NCI-H1436 treated with DMSO at 0.1 percent for 48 hours (cell line): ENCODE results near the gene MAP7D2.

Experiments
- DNase-seq: peaks from one replicate; lab custom pipeline; 2025; lab: John Stamatoyannopoulos, UW

The MAP7D2 gene

DNA sequence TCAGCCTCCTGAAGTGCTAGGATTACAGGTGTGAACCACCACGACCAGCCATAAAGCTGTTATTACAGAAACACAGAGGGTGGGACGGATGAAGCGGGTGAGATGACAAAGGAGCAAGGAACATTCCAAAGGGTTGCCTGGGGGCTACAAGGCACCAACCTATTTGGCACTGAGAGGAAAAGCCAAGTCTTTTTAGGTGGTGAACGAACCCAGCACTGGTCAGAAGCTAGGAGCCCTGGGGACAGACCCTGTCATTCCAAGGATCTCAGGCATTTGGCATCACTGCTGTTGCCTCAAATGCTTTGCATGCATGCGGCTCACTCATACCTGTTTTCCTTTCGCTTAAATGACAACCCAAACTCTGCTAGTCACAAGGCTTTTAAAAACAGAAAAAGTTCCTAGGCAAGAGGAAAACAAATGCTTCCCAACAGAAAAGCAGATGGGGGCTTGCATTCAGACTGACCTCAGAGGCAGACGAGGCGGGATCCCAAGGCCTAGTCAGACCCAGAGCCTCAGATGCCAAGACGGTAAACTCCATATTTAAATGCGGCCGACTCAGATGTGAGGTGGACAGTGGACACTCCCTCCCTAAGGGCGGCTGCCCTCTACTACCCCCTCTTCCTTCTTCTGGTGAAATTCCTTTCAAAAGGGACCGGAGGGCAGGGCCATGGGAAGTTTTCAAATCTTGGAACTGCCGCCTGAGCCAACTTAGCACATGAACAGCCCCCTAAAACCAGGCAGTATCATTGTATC lies 4.5 kb downstream of the MAP7D2 start:
- no peak for DNase-seq

DNA sequence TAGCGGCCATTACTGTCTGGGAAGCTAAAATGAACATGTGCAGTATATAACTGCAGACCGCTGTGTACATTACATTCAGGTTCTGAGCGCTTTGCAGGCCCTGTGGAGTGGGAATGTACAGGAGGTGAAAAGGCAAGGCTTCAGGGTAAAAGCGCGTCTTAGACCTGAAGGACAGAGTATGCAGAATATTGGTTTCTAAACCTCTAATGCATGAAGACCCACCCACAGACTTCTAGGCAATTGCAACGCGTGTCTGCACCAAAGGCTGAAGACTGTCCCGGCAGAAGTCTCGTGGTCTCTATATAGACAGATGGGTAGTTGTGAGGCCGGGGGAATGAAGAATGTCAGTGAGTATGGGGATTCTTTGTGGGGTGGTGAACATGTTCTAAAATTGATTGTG lies 5.4 kb downstream of the MAP7D2 start:
- DNase-seq, result no peak

DNA sequence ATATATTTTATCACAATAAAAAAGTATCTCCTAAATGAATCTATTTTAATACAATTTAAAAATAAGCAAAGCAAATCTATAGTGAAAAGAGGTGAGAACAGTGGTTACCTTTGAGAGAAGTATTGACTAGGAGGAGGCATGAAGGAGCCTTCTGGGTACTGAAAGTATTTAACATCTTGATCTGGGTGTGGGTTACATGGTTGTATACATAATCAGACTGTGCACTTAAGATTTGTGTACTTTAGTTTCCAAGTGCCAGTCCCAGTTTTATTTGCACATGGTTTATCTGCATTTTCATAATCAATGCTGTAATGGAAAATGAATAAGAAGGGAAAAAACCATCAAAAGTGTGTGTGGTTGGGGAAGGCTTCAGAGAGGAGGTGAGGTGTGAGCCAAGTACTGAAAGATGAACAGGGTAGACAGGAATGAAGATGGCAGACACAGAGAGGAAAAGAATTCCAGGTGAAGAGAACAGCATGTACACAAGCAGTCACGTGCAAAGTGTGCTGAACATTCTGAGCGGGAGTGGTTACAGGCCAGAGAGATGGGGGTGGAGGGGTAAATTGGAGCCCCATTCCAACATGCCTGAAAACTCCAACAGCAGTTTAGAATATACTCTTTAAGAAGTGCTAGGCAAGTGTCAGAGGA lies 14.6 kb downstream of the MAP7D2 start:
- no peak for DNase-seq

DNA sequence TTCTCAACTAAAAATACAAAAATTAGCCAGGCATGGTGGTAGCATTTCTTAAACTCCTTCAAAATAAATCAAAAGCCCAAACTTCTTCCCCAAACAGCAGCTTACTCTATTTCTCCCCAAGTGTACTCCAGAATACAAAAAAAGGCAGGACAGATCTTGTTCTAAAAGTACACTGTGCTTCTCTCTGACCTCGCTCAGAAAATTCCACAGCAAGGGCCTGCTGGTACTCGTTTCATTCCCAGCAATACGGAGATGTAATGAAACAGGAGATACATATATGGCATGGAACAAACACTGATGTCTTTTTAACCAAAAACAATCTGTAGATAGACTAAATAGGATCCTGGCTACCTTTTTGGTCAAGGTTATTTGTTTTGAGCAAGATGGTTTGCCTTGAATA lies 25.2 kb downstream of the MAP7D2 start:
- DNase-seq, result no peak

DNA sequence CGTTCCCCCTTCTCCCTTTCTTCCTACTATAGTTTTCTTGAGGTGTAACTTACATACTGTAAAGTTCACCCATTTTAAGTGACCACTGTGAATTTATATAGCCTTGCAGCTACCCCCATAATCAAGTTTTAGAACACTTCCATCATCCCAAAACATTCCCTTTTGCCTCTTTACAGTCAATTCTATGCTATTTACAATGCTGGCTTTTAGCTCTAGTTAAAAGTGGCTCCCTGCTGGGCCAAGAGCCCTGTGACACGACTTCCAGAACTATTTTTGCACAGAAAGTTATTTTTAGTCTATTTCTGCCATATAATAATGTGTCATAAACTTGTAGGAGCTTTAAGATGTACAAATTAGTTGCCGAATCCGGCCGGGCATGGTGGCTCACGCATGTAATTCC lies 26.9 kb downstream of the MAP7D2 start:
- DNase-seq, result no peak

DNA sequence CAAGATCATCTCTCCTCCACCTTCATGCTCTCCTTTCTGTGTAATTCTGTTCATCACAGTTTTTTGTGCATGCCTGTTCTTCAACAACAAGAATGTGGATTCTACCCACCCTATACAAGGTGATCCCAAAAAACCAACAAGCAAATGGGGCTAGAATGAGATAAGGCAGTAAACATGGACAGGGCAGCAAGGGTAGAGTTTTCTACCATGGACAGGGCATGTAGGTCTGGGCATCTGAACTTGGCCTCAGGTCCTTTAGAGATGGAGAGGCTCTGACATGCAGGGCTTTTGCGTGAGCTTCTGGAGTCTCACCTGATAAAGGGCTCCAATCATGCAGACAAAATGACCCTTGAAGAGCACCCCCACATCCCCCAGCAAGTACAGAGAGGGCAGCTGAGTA lies 36.4 kb downstream of the MAP7D2 start:
- DNase-seq, result no peak

DNA sequence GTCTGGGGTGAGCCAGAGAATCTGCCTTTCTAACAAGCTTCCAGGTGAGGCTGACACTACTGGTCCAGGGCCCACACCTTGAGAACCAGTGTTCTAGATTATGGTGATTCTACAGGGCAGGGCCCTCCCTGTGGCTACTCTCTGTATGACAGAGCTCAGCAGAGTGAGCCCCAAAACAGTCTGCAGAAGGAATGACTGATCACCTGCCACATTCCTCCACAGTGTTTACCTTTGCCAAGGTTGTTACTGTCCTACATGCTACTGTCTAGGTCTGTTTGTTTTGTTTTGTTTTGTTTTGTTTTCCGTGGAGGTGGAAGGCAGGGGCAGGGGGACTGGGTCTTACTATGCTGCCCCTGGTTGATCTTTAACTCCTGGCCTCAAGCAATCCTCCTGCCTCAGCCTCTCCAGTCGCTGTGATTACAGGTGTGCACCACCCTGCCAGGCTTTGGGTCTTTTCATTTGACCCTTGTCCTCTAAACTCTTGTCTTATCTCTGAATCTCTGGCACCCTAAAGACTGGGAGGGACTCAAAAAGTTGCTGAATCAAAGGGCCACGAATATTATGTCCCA lies 45.1 kb downstream of the MAP7D2 start:
- no peak for DNase-seq

DNA sequence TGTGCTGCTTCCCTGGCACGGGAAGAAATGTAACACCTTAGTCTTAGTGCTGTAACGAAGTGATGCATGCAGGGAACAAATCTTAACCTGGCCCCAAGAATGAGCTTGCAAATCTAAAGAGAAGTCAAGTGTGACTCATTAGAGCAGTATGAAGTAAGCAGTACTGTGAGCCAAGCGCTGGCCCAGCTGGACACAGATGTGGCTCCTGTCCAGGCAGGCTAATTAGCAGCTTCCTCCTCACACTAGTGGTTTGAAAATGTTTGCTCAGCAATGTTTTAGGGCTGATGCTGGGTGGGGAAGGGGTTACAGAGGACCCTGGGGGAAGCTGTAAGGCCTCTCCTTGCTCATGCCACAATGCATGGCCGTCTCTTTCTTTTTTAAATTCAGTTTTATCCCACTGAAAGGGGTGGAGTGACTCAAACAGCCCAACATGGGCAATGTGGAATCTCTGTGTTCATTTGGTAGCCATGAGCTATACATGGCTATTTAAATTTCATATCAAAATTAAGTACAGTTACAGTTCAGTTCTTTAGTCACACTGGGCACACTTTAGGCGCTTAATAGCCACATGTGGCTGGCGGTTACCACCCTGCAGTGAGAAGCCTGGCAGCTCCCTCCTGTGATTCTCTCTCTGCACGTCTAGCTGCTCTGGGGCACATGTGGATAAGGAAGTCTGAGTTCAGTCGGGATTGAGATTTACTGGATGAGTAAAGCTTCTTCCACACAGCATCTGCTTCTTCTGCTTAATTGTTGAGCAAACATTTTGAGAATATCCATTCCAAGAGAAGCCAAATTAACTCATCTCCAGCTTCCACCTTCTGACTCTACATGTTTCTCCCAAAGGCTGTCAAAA lies 48.8 kb downstream of the MAP7D2 start:
- DNase-seq, result no peak

DNA sequence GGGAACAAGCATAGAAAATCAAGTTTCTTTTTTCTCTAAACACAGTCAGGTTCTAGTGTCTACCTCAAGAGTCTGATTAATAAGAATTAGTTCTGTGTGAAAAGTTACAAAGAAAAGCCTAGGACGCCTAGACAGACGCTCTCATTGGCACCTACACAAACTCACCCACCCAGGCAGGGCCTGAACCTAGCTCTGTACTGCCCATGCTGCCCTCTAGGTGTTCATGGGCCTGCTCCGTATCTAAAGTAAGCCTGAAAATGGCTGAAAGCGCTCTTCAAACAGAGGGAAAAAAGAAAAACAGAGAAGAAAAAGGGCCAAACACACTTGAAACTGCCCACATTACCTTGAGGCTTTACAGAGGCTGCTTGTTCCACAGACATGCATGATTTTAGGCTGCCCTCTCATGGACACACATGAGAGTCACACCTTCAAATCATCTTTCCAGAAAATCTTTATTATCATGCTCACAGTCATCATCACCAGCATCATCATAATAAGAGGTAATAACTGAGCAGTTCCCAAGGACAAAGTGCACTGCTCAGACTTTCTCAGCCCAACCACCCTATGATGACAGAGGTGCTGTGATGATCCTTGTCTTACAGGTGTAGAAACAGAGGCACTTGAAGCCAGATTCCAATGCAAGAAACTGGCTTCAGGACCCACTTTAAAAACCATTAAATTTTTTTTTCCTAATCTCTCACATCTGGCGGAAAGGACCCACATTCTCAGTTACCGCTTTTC lies 49.6 kb downstream of the MAP7D2 start:
- peak; percentile 7 for DNase-seq

DNA sequence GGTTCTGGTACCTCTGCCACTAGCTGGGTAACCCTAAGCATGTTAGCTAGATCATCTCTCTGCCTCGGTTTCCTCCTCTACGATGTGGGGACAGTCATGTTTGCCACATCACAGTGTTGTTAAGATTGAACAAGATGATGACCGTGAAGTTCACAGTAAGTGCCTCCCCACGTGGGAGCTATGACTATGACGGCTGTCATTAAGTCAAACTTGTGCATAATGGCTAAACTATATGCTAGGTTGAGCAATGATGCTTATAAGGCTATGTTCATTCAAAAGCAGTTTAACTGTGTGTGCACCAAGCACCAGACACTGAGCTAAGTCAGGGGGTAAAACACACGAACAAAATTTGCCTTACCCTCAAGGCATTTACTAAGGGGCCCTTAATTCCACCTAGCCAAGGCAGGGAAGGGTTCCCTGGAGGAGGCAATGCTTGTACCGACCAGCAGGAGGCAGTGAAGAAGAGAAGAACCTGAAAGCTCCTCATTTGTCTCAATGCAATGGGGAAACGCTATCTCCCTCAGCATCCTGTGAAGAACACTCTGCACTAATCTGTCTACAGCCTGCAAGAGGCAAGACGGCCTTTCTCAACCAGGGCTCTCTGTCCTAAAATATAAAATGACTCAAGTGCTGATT lies 52.9 kb downstream of the MAP7D2 start:
- DNase-seq, result no peak

DNA sequence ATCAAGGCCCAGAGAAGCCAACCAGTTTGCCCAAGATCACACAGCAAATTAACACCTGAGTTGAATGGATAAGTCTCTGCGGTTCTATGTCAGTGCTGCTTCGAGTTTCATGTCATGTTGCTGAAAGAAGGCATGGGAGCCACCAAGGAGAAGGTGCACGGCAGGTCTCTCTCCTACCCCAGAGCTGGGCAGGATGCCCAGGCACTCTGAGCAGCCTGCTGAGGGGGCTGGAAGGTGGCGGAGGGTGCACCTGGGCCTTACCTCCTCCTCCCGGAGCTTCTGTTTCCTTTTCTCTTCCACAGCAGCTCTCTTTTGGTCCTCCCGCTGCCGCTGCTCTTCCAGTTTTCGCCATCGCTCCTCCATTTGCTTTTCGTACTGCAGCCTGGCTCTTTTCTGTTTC lies 53.6 kb downstream of the MAP7D2 start:
- no peak for DNase-seq

DNA sequence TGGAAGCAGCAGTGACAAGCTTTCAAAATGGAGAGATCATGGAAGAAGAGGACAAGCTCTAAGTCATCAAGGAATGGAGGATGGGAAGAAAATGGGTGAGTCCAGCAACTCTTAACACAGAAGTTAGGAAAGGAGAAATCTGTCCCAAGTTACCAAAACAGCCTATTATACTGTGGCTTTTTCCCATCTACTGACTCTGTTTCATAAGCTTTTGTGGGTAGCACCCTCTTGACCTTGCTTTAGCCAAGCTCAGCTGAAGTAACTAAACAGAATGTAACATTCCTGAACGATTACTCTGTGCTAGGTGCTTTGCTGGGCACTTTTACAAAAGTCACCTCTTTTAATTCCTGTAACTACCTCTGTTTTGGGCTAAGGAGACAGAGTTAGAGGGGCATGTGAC lies 54.9 kb downstream of the MAP7D2 start:
- no peak for DNase-seq

DNA sequence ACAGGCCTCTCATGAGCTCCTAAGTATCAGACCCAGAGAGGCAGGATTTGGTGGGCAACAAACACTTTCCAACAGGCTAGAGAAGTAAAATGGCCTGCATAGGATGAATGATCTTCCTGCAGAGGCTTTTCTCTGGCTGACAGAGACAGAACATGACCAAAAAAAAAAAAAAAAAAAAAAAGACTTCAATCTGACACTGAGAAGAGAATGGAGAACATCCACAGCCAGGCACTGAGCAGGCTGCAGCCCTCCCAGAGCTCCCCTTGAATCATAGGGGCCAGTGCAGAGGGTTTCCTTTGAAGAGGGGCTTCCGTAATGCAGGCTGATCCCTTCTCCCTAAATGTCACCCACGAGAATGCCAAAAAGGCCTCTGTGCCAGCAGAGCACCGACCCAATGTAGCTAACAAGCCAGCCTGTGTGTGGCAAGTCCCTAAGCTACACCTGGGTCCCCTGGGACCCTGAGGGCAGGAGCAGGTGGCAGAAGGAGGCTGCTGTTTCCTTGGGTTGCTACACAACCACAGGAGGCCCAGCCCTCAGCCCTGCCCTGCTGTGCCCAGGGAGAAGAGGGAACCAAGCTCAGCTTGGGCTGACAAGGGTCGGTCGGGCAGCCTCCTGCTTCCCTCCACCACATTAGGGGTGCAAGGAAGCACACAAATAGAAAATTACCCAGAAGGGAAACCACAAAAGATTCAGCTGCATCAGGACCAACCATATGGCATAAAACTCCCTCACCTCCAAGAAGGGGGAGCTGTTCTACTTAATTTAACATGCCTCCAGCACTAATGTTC lies 55.6 kb downstream of the MAP7D2 start:
- DNase-seq, result peak; percentile 6

DNA sequence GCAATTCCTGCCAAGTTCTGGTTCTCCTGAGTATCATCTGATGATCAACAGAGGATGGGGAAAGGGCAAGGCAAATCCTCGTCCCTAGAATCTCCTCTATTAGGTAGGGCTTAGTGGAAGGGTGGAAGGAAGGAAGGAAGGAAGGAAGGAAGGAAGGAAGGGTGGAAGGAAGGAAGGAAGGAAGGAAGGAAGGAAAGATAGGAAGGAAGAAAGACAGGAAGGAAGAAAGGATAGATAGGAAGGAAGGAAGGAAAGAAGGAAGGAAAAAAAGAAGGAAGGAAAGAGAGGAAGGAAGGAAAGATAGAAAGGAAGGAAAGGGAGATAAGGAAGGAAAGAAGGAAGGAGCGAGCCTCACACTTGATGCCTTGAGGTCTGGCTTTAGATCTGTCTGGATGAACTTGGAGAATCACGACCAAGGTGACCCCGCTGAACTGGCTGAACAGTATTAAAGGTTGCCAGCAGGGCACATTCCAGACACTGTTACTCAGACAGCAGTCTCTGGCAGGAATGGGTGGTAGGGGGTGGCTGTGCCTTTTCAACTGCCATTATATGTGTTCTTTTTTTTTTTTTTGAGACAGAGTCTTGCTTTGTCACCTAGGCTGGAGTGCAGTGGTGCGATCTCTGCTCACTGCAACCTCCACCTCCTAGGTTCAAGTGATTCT lies 57.1 kb downstream of the MAP7D2 start:
- no peak for DNase-seq

DNA sequence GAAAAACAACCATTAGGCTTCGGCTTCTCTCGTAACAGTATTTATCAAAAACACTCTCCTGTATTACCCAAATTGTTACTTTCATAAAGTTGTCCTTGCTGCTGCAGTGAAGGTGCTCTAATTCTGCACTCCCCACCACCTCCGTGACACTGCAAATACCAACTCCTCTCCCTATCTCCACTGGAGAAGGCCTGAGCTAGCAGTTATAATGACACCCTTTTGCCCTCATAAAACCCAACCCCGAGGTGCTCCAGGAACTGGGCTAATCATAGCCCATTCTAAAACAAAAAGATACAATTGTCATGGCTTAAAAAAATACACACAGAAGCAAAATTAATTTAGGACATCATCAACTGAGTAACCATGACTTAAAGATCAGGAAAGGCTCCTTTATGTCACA lies 59.2 kb downstream of the MAP7D2 start:
- DNase-seq, result no peak

DNA sequence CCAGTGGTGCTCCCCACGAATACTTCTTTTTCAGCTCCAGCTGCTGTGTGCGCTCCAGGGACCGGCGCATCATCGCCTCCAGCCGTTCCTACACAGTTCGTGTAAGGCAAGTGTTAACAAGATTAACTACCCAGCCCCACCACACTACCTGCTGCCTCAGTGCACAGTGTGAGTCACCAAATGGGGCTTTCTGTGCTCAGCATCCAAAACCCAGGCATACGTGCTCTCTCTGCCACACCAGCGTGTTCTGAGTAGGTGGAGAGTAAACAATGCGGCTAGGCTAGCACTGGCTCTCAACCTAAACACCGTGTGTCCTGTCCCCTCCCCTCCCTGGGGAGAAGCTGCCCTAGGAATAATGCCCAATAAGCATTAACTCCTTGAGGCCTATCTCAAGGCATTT lies 60.0 kb downstream of the MAP7D2 start:
- DNase-seq, result peak; percentile 8

DNA sequence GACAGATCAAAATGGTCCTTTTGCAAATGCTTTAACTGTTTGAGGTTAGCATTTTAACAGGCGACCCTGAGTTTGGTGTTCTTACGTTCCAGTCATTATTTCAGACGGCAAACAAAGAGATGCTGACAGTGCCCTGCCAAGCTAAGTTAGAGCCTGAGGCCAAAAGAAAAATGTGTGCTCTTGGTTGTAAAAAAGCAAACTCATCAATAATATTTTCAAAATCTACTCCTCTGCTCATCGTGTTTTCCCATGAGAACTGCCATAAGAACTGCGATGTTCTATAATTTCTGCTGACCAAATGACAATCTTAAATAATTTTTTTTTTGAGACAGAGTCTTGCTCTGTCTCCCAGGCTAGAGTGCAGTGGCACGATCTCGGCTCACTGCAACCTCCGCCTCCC lies 63.2 kb downstream of the MAP7D2 start:
- no peak for DNase-seq

DNA sequence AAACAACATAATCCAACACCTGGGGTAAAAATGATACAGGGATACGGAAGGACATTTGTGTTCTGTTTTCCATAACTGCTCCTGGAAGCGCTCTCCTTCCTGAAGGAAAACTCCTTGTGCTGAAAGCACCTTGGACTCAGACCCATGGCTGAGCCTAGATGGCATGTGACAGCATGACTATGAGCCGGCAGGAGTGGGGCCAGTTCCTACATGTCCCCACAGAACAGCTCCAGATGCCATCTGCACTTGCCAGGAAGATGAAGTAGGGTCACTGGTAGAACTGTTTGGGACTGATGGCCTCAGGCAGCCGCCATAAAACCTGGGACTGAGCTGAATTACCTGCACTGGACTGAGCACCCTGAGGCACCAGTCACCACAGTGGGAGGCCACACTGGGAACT lies 69.8 kb downstream of the MAP7D2 start:
- DNase-seq, result no peak

DNA sequence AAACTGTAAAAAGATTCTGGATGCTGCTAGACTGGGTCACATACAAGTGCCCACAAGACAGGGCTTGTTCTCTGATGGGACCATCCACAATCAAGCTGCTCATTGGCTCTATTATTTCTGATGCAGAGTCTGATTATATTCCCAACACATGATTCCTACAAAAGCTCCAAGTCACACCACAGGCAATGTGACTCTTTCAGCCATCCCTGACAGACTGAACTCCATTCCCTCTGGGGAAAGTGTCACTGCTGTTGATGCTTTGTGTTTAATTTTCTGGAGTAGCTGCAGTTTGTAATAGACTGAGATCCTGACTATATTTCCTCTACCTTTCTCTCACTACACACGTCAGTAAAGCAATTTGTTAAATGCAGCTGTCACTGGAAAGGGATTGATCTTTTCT lies 70.5 kb downstream of the MAP7D2 start:
- DNase-seq, result no peak

DNA sequence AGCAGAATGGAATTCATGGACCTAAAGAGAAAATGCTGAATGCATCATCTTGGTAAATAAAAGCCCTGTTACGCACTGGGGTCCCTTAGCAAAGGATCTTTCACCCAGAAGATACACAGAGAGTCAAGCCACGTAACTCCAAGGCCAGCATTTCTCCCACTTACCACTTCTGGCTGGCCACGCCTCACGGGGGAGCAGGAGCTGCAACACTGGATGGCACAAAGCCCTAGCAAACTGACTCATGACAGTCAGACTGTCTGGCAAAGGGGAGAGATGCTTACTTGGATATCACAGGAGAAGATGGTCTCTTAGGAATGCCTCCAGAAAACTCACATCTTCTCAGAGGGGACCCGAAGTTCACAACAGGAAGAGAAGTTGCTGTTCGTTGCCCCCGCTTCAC lies 74.5 kb downstream of the MAP7D2 start:
- no peak for DNase-seq
